ENCODE data around the gene ANAPC2.

DNA sequence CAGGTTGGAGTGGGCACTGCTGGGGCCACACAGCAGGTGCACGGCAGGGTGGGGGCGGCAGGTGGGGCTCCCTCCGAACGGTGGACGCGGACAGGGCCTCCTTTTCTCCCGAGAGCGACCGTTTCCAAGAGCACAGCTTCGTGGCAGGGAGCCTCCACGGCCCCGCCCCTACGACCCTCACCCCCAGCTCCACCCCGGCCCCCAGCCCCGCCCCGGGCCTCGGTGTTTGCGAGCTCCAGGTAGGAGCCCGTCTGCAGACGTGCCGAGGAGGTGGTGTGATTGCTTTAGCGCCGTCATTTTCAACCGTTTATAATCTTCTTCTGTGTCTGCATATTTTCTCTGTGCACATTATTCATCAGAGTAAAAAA is 40.6 kb downstream of the ANAPC2 start:
- no peak for TF ChIP-seq POLR2A (IDR thresholded peaks at IDR 0.05)
- TF ChIP-seq, protein P1, sequence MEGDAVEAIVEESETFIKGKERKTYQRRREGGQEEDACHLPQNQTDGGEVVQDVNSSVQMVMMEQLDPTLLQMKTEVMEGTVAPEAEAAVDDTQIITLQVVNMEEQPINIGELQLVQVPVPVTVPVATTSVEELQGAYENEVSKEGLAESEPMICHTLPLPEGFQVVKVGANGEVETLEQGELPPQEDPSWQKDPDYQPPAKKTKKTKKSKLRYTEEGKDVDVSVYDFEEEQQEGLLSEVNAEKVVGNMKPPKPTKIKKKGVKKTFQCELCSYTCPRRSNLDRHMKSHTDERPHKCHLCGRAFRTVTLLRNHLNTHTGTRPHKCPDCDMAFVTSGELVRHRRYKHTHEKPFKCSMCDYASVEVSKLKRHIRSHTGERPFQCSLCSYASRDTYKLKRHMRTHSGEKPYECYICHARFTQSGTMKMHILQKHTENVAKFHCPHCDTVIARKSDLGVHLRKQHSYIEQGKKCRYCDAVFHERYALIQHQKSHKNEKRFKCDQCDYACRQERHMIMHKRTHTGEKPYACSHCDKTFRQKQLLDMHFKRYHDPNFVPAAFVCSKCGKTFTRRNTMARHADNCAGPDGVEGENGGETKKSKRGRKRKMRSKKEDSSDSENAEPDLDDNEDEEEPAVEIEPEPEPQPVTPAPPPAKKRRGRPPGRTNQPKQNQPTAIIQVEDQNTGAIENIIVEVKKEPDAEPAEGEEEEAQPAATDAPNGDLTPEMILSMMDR (IDR thresholded peaks at IDR 0.05) = no peak
